Measurements from ENCODE around the gene HIF3A. TPM values are rescaled to one million over a fixed set of nuclear protein-coding genes. Genes with fewer than 3 reads are reported as not detected.
"Not testable (repeated sequence)": the region's sequence is repeated elsewhere in the genome, so short reads cannot be mapped to it uniquely, and the experiment has no call there.

Gene HIF3A
- total and polyA plus RNA-seq, 2 of the 4 experiments (the other 2 are of a cell fraction), result 0.02 TPM; not detected in 1

- H3K23ac ChIP-seq (ENCODE audit: low read depth, low read length), result no peak overlapping the region
- no peak overlapping the region for H4K91ac ChIP-seq (ENCODE audit: insufficient read depth, low read depth, low read length)
- CTCF ChIA-PET, result no interaction called here
- no peaks in the 10 kb centered on the region for H3K79me1 ChIP-seq (ENCODE audit: low read depth in 1 of 2, low read length in 2 of 2)
- no peak overlapping the region for H3K56ac ChIP-seq (ENCODE audit: extremely low read depth, insufficient read depth, low read length)
- TF ChIP-seq CTCF (conservative IDR thresholded peaks at IDR 0.05; ENCODE audit: low read depth, low read length) (no peak), CEBPB (IDR thresholded peaks at IDR 0.05; ENCODE audit: low read depth, low read length) (peak; percentile 92)
- no peak overlapping the region for H2AK5ac ChIP-seq (ENCODE audit: low read depth, low read length)
- intact Hi-C loops (cut with micrococcal nuclease), result no loop called here
- no peak overlapping the region for H3K4me2 ChIP-seq (ENCODE audit: low read depth, low read length)
- no peak overlapping the region for H2AK9ac ChIP-seq (replicated peaks; ENCODE audit: low read depth, low read length, poor library complexity)
- H3K36me3 ChIP-seq (ENCODE audit: control insufficient read depth, insufficient read depth, low read length), result no peaks in the 10 kb centered on the region
- no peak overlapping the region for H3K4ac ChIP-seq (ENCODE audit: low read depth, low read length)
- H4K8ac ChIP-seq (ENCODE audit: low read depth in 2 of 2, low read length in 2 of 2), result no peak overlapping the region
- H3K4me1 ChIP-seq (ENCODE audit: control insufficient read depth, insufficient read depth, low read length), result no peaks in the 10 kb centered on the region
- ATAC-seq (ENCODE audit: low read depth) (peak; percentile 29; the same call in 1 of the 2 replicates), DNase-seq (peak; percentile 31)
- H3K14ac ChIP-seq (replicated peaks; ENCODE audit: low read depth, low read length), result no peak overlapping the region
- no peaks in the 10 kb centered on the region for H3K9me3 ChIP-seq (ENCODE audit: control insufficient read depth, insufficient read depth, low read length)
- H2BK20ac ChIP-seq (ENCODE audit: low read depth, low read length), result no peak overlapping the region
- no peak overlapping the region for H3K4me3 ChIP-seq (ENCODE audit: insufficient read depth, low read depth, low read length)
- POLR2A ChIA-PET (ENCODE audit: unreplicated experiment), result no interaction called here
- 62% methylated on average over 3 of the region's 8 CpGs; no CpG with 5 or more reads in 1 of the 2 experiments for WGBS, 2 experiments (ENCODE audit: extremely low coverage in 2 of 2, insufficient read length in 1 of 2)
- no peak overlapping the region for H2BK120ac ChIP-seq (ENCODE audit: low read depth, low read length)
- BruUV-seq (replicated peaks), result no TSS peak
- no peak overlapping the region for H3K18ac ChIP-seq (ENCODE audit: low read depth, low read length)
- H3K27ac ChIP-seq (ENCODE audit: insufficient read depth, low read length), result no peak overlapping the region
- H3K27me3 ChIP-seq (ENCODE audit: control insufficient read depth, insufficient read depth, low read length), result peaks cover 36% of the 10 kb centered on the region
- in situ Hi-C loops (cut with MboI; ENCODE audit: low sequenced_read_pairs), result no loop called here
- H2BK5ac ChIP-seq (ENCODE audit: low read depth, low read length, poor library complexity, severe bottlenecking), result no peak overlapping the region
- H3K9ac ChIP-seq (ENCODE audit: low read depth, low read length), result no peak overlapping the region
- H4K5ac ChIP-seq (ENCODE audit: low read depth, low read length), result no peak overlapping the region
- no peaks in the 10 kb centered on the region for H4K20me1 ChIP-seq (ENCODE audit: insufficient read depth, low read length)
- dilution Hi-C loops (cut with HindIII; ENCODE audit: low sequenced_read_pairs, unreplicated experiment), result no loop called here
- no peak overlapping the region for H2BK15ac ChIP-seq (ENCODE audit: low read depth, low read length)
- H3K9me1 ChIP-seq (ENCODE audit: insufficient read depth, low read length), result no peaks in the 10 kb centered on the region
- H2AFZ ChIP-seq (replicated peaks; ENCODE audit: low read length, poor library complexity), result no peak overlapping the region
Measured at GRCh38 chr19:46256855-46257254, 40.0 kb upstream of the HIF3A start.

- intact Hi-C loops (cut with micrococcal nuclease); BruUV-seq (replicated peaks); H4K91ac ChIP-seq (ENCODE audit: insufficient read depth, low read depth, low read length); H3K9ac ChIP-seq (ENCODE audit: low read depth, low read length); H3K14ac ChIP-seq (replicated peaks; ENCODE audit: low read depth, low read length); H3K9me1 ChIP-seq (ENCODE audit: insufficient read depth, low read length); H3K27ac ChIP-seq (ENCODE audit: insufficient read depth, low read length); H3K9me3 ChIP-seq (ENCODE audit: control insufficient read depth, insufficient read depth, low read length); H3K4me2 ChIP-seq (ENCODE audit: low read depth, low read length); H3K18ac ChIP-seq (ENCODE audit: low read depth, low read length); H3K23ac ChIP-seq (ENCODE audit: low read depth, low read length); H4K5ac ChIP-seq (ENCODE audit: low read depth, low read length); H2BK5ac ChIP-seq (ENCODE audit: low read depth, low read length, poor library complexity, severe bottlenecking); H3K56ac ChIP-seq (ENCODE audit: extremely low read depth, insufficient read depth, low read length); H2BK15ac ChIP-seq (ENCODE audit: low read depth, low read length); H3K79me1 ChIP-seq (ENCODE audit: low read depth in 1 of 2, low read length in 2 of 2); H2BK120ac ChIP-seq (ENCODE audit: low read depth, low read length); H3K36me3 ChIP-seq (ENCODE audit: control insufficient read depth, insufficient read depth, low read length); H3K4me1 ChIP-seq (ENCODE audit: control insufficient read depth, insufficient read depth, low read length); H2AK5ac ChIP-seq (ENCODE audit: low read depth, low read length); H2BK20ac ChIP-seq (ENCODE audit: low read depth, low read length); H4K8ac ChIP-seq (ENCODE audit: low read depth in 2 of 2, low read length in 2 of 2); dilution Hi-C loops (cut with HindIII; ENCODE audit: low sequenced_read_pairs, unreplicated experiment); ATAC-seq (ENCODE audit: low read depth); H4K20me1 ChIP-seq (ENCODE audit: insufficient read depth, low read length); in situ Hi-C loops (cut with MboI; ENCODE audit: low sequenced_read_pairs); POLR2A ChIA-PET (ENCODE audit: unreplicated experiment); CTCF ChIA-PET; H2AFZ ChIP-seq (replicated peaks; ENCODE audit: low read length, poor library complexity); DNase-seq; H3K4me3 ChIP-seq (ENCODE audit: insufficient read depth, low read depth, low read length); H2AK9ac ChIP-seq (replicated peaks; ENCODE audit: low read depth, low read length, poor library complexity); H3K4ac ChIP-seq (ENCODE audit: low read depth, low read length): not testable (repeated sequence)
- peaks cover 36% of the 10 kb centered on the region for H3K27me3 ChIP-seq (ENCODE audit: control insufficient read depth, insufficient read depth, low read length)
- no CpG with 5 or more reads among the region's 7 CpGs for WGBS, 2 experiments (ENCODE audit: extremely low coverage in 2 of 2, insufficient read length in 1 of 2)
Measured at GRCh38 chr19:46261501-46261900, 35.3 kb upstream of the HIF3A start.
